Pancreas (tissue), 10 donors: ENCODE data around the gene MLNR. TPM values are rescaled to one million over a fixed set of nuclear protein-coding genes. Genes with fewer than 3 reads are reported as not detected.

Experiments used
- ATAC-seq, 4 donors: fragments of 200-7000 bp; cut with Tn5 transposase; one replicate each; pipeline versions ENCODE4 v1.8.0 to v1.9.1; 2020; ENCODE audit warnings: mild to moderate bottlenecking in 4 of 4, moderate library complexity in 4 of 4
- DNase-seq, 6 donors: peaks; one replicate each; pipeline ENCODE4 v3.0.0-alpha.2; 2020
- FAIRE-seq: peaks from 2 replicates; lab custom pipeline; 2012; peaks lifted over from hg19 to GRCh38; lab: Jason Lieb, UNC
- H3K27ac ChIP-seq, 4 donors: fragments of 200-600 bp; sonication (generic); 1 replicate in 3 of 4; 2 replicates in 1 of 4; pipeline versions ENCODE4 v1.5.0 to v1.8.0; 2020
- H3K27me3 ChIP-seq, 4 donors: fragments of 200-600 bp; one replicate each; pipeline ENCODE4 v1.8.0; 2021
- H3K36me3 ChIP-seq, 3 donors: fragments of 200-600 bp; sonication (generic) in 1 of 3; one replicate each; pipeline versions ENCODE4 v1.5.0 to v1.8.0; 2020 to 2021
- H3K4me1 ChIP-seq, 3 donors: fragments of 200-600 bp; one replicate each; pipeline ENCODE4 v1.8.0; 2021
- H3K4me3 ChIP-seq, 4 donors: fragments of 200-600 bp; sonication (generic) in 2 of 4; one replicate each; pipeline versions ENCODE4 v1.5.0 to v1.8.0; 2020 to 2021
- H3K9me3 ChIP-seq, 4 donors: fragments of 200-600 bp; one replicate each; pipeline ENCODE4 v1.8.0; 2021
- WGBS, 2 donors: extraction: QIAGEN DNeasy Blood & Tissue Kit; methylation state at CpG; one replicate each; pipeline ENCODE4 v1.1.7; 2013; 5-methylcytosine and 5-hydroxymethylcytosine counted together
- intact Hi-C, 3 donors: fragments of 100-400 bp; cut with DNase I; formaldehyde crosslinking; loops; one replicate each; pipeline versions ENCODE4 v1.11.1 to v1.14.2; 2022
- polyA plus RNA-seq, 2 donors: library from polyadenylated mRNA; stranded (reverse); fragments of 200-250 nt; gene quantifications; one replicate each; pipeline ENCODE4 v1.2.3, GENCODE V29; 2013
- total RNA-seq, 6 donors: library from RNA; stranded (reverse); fragmentation: NEBNext Ultra II Directional in 4 of 6; extraction: Animal tissue kit (Norgen Biotek cat#: 25700) in 4 of 6; gene quantifications; one replicate each; pipeline versions ENCODE4 v1.2.1 to v1.2.4, GENCODE V29; 2021 to 2023
- TF ChIP-seq, protein P1 (sequence below), 4 donors: fragments of 200-600 bp; sonication (generic) in 3 of 4; IDR thresholded peaks; one replicate each; pipeline versions ENCODE4 v1.5.0 to v1.8.0; 2021; ENCODE audit warnings: antibody characterized with exemption in 4 of 4
- donor health status: healthy with polysubstance abuse.
- donor health status: DM: no; HTN: no; CAD: no; lungs with moderate emphysema.
- donor health status: DM: no; HTN: no; CAD: no.
- donor health status: control.
- donor health status: control.
- donor health status: Bipolar disorder and iron deficiency.
- donor health status: DM: yes; HTN: yes; CAD: no.
- donor health status: DM: no; HTN: no; CAD: no.
- donor health status: DM: no; HTN: no; CAD: no.
- donor health status: DM: yes; HTN: yes; CAD: no.

Gene MLNR
- total and polyA plus RNA-seq, 8 donors = not detected

DNA sequence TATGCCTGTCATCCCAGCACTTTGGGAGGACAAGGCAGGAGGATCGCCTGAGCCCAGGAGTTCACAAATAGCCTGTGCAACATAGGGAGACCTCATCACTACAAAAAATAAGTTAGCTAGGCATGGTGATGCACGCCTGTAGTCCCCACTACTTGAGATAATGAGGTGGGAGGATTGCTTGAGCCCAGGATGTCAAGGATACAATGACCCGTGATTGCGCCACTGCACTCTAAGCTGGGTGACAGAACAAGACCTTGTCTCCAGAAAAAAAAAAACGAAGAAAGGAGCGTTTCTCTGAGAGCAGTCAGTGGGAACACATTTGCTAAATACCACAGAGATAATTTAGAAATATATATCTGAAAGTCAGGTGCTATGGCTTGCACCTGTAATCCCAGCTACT is 39.4 kb downstream of the MLNR start:
- TF ChIP-seq, protein P1, sequence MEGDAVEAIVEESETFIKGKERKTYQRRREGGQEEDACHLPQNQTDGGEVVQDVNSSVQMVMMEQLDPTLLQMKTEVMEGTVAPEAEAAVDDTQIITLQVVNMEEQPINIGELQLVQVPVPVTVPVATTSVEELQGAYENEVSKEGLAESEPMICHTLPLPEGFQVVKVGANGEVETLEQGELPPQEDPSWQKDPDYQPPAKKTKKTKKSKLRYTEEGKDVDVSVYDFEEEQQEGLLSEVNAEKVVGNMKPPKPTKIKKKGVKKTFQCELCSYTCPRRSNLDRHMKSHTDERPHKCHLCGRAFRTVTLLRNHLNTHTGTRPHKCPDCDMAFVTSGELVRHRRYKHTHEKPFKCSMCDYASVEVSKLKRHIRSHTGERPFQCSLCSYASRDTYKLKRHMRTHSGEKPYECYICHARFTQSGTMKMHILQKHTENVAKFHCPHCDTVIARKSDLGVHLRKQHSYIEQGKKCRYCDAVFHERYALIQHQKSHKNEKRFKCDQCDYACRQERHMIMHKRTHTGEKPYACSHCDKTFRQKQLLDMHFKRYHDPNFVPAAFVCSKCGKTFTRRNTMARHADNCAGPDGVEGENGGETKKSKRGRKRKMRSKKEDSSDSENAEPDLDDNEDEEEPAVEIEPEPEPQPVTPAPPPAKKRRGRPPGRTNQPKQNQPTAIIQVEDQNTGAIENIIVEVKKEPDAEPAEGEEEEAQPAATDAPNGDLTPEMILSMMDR (IDR thresholded peaks at IDR 0.05) = no peak
- no peak overlapping the region for H3K27ac ChIP-seq
- H3K4me3 ChIP-seq = no peak overlapping the region
- no peaks in the 10 kb centered on the region for H3K27me3 ChIP-seq
- no peaks in the 10 kb centered on the region for H3K9me3 ChIP-seq
- FAIRE-seq (no peak), DNase-seq (no peak), ATAC-seq (no peak)
- H3K4me1 ChIP-seq = no peaks in the 10 kb centered on the region
- 92 to 93% methylated on average over 6 of the region's 6 CpGs for WGBS, 2 donors
- intact Hi-C loops = no loop called here
- H3K36me3 ChIP-seq = peaks cover 0 to 32% (median 5%) of the 10 kb centered on the region in 3 donors

DNA sequence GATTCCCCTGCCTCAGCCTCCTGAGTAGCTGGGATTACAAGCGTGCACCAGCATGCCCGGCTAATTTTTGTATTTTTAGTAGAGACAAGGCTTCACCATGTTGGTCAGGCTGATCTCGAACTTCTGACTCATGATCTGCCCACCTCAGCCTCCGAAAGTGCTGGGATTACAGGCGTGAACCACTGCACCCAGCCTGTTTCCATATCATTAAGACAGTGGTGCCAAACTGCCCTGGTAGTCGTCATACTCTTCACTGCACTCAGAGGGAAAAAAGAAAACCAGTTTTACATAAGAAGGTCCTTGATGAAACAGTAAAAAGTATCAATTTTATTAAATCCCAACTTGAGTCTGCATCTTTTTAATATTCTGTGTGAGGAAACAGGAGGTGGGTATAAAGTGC is 42.5 kb downstream of the MLNR start:
- intact Hi-C loops = no loop called here
- H3K9me3 ChIP-seq = no peaks in the 10 kb centered on the region
- H3K4me3 ChIP-seq = no peak overlapping the region
- ATAC-seq (no peak), FAIRE-seq (no peak), DNase-seq (no peak)
- 86 to 96% methylated on average over 6 of the region's 6 CpGs for WGBS, 2 donors
- H3K36me3 ChIP-seq = peaks cover 0 to 19% (median 5%) of the 10 kb centered on the region in 3 donors
- no peaks in the 10 kb centered on the region for H3K27me3 ChIP-seq
- H3K27ac ChIP-seq = no peak overlapping the region
- H3K4me1 ChIP-seq = no peaks in the 10 kb centered on the region
- TF ChIP-seq, protein P1 (IDR thresholded peaks at IDR 0.05) = no peak

DNA sequence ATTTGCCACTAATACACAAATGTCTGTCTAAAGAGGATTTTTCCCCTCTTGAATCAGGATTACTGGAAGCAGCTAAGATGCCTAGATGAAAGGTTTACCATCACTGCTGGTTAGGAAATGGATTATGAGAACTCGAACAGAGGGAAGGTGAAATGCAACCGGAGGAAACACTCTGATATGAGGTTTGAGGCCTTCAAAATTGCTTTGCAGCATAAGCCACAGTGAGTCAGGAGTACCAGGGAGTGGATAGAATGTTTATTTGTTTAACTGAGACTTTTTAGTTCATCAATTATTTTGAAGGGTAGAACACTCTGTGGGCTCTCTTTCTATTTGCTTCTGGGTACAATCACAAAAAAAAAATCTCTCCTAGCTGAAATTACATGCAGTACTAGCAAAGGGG is 45.7 kb downstream of the MLNR start:
- WGBS, 2 donors = 76 to 84% methylated on average over 2 of the region's 2 CpGs
- H3K27ac ChIP-seq = no peak overlapping the region
- intact Hi-C loops = no loop called here

DNA sequence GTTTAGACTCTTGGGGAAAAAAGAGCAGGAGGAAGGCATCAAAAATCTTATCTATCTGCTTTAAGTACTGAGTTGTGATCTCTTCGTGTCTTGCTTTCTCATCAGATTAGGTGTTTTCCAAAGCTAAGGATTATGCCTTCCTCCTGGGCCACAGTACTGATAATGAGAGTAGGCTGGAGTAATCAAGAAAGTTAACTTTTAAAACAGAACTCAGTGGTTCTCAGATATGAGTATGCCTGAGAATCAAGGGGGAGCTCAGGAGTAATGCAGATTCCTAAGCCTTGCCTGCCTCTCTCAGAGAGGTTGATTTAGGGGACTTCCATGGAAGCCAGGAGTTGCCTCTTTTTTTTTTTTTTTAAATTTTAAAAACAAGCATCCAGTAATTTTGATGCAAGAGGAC is 51.1 kb downstream of the MLNR start:
- 37 to 43% methylated on average over 1 of the region's 1 CpG for WGBS, 2 donors
- FAIRE-seq (no peak), ATAC-seq (no peak), DNase-seq (no peak)
- Histone ChIP-seq H3K9me3 (no peaks in the 10 kb centered on the region), H3K27me3 (no peaks in the 10 kb centered on the region), H3K4me1 (no peaks in the 10 kb centered on the region), H3K4me3 (no peak overlapping the region), H3K36me3 (peaks cover 0 to 6% (median 0%) of the 10 kb centered on the region in 3 donors), H3K27ac (no peak overlapping the region)
- intact Hi-C loops = no loop called here
- TF ChIP-seq, protein P1 (IDR thresholded peaks at IDR 0.05) = no peak

More for the DNA sequence above, 45.7 kb downstream of the MLNR start:
- no peak for FAIRE-seq
- no peak for ATAC-seq
- Histone ChIP-seq H3K36me3 (peaks cover 0 to 8% (median 6%) of the 10 kb centered on the region in 3 donors), H3K4me3 (no peak overlapping the region), H3K9me3 (no peaks in the 10 kb centered on the region), H3K27me3 (no peaks in the 10 kb centered on the region), H3K4me1 (no peaks in the 10 kb centered on the region)
- TF ChIP-seq, protein P1 (IDR thresholded peaks at IDR 0.05) = no peak
- no peak for DNase-seq

Other genes with a start within 250 kb of the MLNR start
- gene FNDC3A, start 244.4 kb upstream of the MLNR start, total RNA-seq = 10 to 100 TPM; 42.3 to 65.5 (median 49.5) TPM
- 10 to 100 TPM; 22.4 to 33.2 TPM for gene FNDC3A, start 244.4 kb upstream of the MLNR start, polyA plus RNA-seq
- gene CDADC1, start 27.6 kb downstream of the MLNR start, total RNA-seq = 1 to 10 TPM; 3.2 to 4.4 (median 3.6) TPM
- 1 to 10 TPM; 2.5 to 3.7 TPM for gene CDADC1, start 27.6 kb downstream of the MLNR start, polyA plus RNA-seq
- 1 to 10 TPM; 4.1 to 8.4 (median 5.0) TPM for gene CAB39L, start 223.7 kb downstream of the MLNR start, total RNA-seq
- gene CAB39L, start 223.7 kb downstream of the MLNR start, polyA plus RNA-seq = 1 to 10 TPM; 2.7 to 7.2 TPM
- 1 to 10 TPM; 5.1 to 8.9 (median 6.6) TPM for gene SETDB2, start 223.9 kb downstream of the MLNR start, total RNA-seq
- 1 to 10 TPM; 3.1 to 5.1 TPM for gene SETDB2, start 223.9 kb downstream of the MLNR start, polyA plus RNA-seq